NCI-H526 treated with DMSO at 0.1 percent for 48 hours (cell line): Measurements from ENCODE around the gene STARD3.
"Not testable (repeated sequence)": the region's sequence is repeated elsewhere in the genome, so short reads cannot be mapped to it uniquely, and the experiment has no call there.

ENCODE experiments used
- DNase-seq: peaks from one replicate; lab custom pipeline; 2025; lab: John Stamatoyannopoulos, UW

Gene STARD3

DNA sequence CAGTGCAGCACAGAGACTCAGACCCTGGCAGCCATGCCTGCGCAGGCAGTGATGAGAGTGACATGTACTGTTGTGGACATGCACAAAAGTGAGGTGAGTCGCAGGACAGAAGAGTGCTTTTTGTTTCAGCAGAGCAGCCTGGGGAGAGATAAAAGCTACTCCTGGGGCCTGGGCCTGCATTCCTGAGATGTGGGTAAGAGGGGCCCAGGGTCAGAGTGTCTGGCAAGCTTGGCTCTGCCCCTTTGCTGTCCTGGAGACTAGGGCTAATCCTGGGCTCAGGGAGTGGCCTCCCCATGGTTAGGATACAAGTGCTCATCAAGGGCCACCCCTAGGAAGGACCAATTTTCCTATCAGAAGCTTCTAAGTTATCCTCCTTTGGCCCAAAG is 58.1 kb downstream of the STARD3 start:
- no peak for DNase-seq

- no peak for DNase-seq
Observed at GRCh38 chr17:39696731-39697130, 59.8 kb downstream of the STARD3 start.

- DNase-seq = no peak
Observed at GRCh38 chr17:39697961-39698360, 61.0 kb downstream of the STARD3 start.

DNA sequence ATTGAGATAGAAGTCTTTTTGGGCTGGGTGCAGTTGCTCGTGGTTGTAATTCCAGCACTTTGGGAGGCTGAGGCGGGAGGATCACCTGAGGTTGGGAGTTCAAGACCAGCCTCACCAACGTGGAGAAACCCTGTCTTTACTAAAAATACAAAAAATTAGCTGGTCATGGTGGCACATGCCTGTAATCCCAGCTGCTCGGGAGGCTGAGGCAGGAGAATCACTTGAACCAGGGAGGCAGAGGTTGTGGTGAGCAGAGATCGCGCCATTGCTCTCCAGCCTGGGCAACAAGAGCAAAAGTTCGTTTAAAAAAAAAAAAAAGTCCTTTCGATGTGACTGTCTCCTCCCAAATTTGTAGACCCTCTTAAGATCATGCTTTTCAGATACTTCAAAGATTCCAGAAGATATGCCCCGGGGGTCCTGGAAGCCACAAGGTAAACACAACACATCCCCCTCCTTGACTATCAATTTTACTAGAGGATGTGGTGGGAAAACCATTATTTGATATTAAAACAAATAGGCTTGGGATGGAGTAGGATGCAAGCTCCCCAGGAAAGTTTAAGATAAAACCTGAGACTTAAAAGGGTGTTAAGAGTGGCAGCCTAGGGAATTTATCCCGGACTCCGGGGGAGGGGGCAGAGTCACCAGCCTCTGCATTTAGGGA is 62.3 kb downstream of the STARD3 start:
- DNase-seq = not testable (repeated sequence)

- DNase-seq = no peak
Observed at GRCh38 chr17:39699818-39700147, 62.8 kb downstream of the STARD3 start, which contains the start of gene ERBB2. Gene ERBB2, plus strand, starts transcription at chr17:39700064. Its CDS starts 175 bp downstream, at chr17:39700239.

DNA sequence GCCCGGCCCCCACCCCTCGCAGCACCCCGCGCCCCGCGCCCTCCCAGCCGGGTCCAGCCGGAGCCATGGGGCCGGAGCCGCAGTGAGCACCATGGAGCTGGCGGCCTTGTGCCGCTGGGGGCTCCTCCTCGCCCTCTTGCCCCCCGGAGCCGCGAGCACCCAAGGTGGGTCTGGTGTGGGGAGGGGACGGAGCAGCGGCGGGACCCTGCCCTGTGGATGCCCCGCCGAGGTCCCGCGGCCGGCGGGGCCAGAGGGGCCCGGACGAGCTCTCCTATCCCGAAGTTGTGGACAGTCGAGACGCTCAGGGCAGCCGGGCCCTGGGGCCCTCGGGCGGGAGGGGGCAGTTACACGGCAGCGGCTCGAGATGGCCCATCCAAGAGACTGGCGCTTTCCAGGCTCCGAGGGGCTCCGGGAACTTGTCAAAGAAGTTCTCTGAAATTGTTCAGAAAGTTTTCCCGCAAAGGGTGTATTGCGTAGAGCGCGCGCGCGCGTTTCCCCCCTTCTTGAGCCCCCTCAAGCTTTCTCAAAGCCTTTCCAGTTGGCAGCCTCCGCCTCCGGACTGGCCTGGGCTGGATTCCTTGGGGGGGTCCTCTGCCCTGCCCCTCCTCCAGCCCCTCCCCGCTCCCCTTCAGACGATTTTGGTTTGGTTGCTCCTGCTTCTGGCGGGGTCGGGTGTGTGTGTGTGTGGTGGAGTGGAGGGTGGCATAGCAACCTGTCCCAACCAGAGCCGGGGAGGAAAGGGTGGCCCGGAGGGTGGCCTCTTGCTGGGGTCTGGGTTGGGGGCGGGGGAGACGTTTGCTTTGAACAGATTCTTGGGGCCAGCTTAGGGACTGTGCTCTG is 63.4 kb downstream of the STARD3 start:
- no peak for DNase-seq

DNA sequence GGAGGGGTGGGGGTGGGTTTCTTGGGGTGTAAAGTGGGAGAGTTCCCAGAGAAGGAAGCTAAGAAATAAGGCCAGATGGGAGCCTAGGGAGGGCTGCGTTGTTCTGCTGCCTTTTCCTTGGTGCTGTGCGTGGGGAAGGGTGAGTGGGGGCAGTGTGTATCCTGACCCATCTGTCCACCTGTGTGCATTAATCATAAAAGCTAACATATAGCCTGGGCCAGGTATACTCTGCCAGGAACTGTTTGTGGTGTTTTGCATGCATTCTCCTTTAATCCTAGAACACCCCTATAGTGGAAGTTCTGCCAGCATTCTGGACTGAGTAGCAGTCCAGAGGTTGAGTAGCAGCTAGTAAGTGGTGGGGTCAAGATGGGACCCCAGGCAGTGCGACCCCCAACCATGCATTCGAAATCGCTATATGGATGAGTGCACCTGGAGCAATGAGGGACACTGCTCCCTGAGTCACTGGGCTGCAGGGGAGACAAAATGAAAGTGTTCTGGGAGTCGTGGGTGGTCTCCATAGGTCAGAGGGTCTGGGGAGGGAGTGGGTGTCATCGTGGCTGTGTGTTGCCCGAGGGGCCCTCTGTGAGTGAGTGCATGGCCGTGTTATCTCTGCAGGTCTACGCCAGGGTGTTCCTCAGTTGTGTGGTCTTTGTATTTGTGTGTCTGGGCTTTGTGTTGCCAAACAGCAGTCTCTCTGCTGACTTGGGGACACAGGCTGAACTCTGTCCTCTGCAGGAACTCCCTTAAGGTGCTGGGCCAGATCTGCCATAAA is 64.3 kb downstream of the STARD3 start:
- no peak for DNase-seq

DNA sequence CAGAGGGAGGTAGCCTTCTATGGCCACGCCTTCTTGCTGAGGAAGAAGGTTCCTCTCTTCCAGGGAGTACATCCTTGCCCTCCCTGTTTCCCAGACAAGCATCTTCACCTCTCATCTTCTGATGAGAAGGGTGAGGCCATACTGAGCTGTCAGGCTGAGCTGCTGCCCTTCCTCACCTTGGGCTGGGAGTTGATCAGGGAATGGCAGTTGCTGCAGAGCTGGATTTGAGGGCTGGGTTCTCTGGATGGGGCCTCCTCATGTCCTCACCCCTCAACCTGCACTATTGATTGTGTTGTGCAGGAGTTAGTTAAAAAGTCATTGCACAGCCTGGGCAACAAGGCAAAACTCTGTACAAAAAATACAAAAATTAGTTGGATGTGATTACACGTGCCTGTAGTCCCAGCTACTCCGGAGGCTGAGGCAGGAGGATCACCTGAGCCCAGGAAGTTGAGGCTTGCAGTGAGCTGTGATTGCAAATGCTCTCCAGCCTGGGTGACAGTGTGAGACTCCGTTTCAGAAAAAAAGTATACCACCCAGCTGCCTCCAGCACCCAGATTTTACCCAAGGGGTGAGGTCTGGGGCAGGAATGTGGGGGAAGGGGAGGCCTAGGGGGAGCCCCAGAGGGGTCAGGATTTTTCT is 65.0 kb downstream of the STARD3 start:
- DNase-seq = no peak

- DNase-seq = no peak
Observed at GRCh38 chr17:39702901-39703893, 66.3 kb downstream of the STARD3 start.

DNA sequence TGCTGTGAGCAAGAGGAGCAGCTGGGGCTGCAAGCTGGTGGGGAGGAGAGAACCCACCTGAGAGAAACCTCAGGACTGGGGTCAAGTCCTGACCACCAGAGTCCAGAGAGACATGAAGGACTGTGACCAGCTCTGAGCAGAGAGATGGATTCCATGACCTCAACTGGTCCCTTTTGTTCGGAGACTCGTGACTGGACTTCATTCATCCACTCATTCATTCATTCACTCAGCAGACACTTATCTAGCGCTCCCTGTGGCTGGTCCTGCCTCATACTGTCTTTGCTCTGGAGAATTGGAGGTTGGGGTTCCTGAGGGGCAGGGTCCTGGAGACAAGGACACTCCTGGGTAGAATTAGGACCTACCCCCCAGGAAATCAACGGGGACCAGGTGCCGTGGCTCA is 67.0 kb downstream of the STARD3 start:
- DNase-seq = no peak

DNA sequence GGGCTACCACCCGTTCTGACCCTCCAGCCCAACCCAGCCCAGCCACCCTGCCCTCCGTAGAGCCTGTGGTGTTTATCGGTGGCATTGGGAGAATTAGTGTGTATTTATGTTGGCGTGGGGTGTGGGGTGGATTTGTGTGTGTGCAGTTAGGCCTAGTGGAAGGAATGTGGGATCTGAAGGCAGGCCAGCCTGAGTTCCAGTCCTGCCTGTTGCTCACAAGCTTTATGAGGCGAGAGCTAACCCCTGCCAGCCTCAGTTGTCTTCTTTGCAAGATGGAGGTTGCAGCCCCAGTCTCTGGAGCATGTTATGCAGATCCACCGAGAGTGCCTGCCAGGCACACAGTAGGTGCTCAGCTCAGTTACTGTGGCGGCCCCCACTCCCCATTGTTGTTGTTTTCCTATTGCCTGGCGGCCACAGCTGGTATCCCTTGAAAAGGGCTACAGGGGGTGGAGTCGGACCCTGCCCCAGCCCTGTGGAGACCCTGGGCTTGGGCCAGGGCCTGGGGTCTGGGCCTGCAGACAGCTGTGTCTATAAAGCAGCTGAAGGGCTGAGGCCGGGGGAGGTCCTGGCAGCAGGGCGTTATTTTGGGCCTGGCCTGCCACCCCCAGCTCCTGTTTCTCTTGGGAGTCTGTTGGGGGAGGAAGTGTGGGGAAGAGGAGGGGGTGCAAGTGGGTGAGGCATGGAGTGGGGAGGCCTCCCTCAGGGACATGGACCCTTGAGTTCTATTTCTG is 68.0 kb downstream of the STARD3 start:
- DNase-seq = no peak

DNA sequence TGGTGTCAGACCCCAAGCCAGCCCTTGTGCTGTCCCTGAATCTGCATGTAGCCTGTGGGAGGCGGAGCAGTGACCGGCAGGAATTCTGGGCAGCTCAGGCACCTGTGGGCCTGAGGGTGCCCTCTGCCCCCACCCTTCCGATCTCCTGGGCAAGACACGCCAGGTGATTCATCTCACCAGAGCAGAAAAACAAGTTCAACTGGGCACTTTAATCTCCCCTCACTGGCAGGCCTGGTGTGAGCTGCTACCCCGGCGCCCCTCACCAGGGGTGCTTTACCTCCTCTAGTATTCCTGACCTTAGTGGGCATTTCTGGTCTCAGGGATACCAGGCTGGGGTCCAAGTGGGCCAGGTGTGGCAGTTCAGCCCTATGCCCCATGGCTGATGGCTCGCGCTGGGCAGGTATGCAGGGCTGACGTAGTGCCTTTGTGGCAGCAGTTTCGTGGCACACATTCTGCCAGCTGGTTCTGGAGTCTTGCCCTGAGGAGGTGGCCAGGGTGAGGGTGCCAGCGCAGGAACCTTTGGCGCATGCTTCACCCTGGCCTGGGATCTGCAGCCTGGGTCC is 68.9 kb downstream of the STARD3 start:
- no peak for DNase-seq

GRCh38 chr17:39706383-39706782 is 69.4 kb downstream of the STARD3 start:
- no peak for DNase-seq

GRCh38 chr17:39706921-39707337 is 70.0 kb downstream of the STARD3 start:
- no peak for DNase-seq

GRCh38 chr17:39709319-39709997 is 72.5 kb downstream of the STARD3 start:
- no peak for DNase-seq

- no peak for DNase-seq
Observed at GRCh38 chr17:39709998-39710964, 73.3 kb downstream of the STARD3 start.

GRCh38 chr17:39711071-39711470 is 74.1 kb downstream of the STARD3 start:
- not testable (repeated sequence) for DNase-seq

GRCh38 chr17:39711851-39712250 is 74.9 kb downstream of the STARD3 start:
- DNase-seq = no peak
